ENCODE data around the gene IQSEC1.

Gene IQSEC1

GRCh38 chr3:12916159-12916558 is 157.1 kb downstream of the IQSEC1 start:
- DNase-seq (ENCODE audit: low read depth in 1 of 2, low spot score in 1 of 2) = no peak

GRCh38 chr3:12914088-12914487 is 159.1 kb downstream of the IQSEC1 start:
- no peak for DNase-seq (ENCODE audit: low read depth in 1 of 2, low spot score in 1 of 2)

GRCh38 chr3:12911881-12912415 is 161.3 kb downstream of the IQSEC1 start:
- DNase-seq (ENCODE audit: low read depth in 1 of 2, low spot score in 1 of 2) = no peak

- no peak for DNase-seq (ENCODE audit: low read depth in 1 of 2, low spot score in 1 of 2)
Observed at GRCh38 chr3:12910356-12911099, 162.7 kb downstream of the IQSEC1 start.

- DNase-seq (ENCODE audit: low read depth in 1 of 2, low spot score in 1 of 2) = no peak
Observed at GRCh38 chr3:12909710-12910109, 163.5 kb downstream of the IQSEC1 start.

GRCh38 chr3:12908859-12909258 is 164.4 kb downstream of the IQSEC1 start:
- no peak for DNase-seq (ENCODE audit: low read depth in 1 of 2, low spot score in 1 of 2)

GRCh38 chr3:12908136-12908730 is 165.0 kb downstream of the IQSEC1 start:
- no peak for DNase-seq (ENCODE audit: low read depth in 1 of 2, low spot score in 1 of 2)

GRCh38 chr3:12907729-12908128 is 165.5 kb downstream of the IQSEC1 start:
- DNase-seq (ENCODE audit: low read depth in 1 of 2, low spot score in 1 of 2) = no peak

GRCh38 chr3:12907296-12907695 is 165.9 kb downstream of the IQSEC1 start:
- no peak for DNase-seq (ENCODE audit: low read depth in 1 of 2, low spot score in 1 of 2)

- no peak for DNase-seq (ENCODE audit: low read depth in 1 of 2, low spot score in 1 of 2)
Observed at GRCh38 chr3:12906916-12907290, 166.3 kb downstream of the IQSEC1 start.

GRCh38 chr3:12906141-12906915 is 166.9 kb downstream of the IQSEC1 start:
- no peak for DNase-seq (ENCODE audit: low read depth in 1 of 2, low spot score in 1 of 2)

GRCh38 chr3:12905316-12906071 is 167.7 kb downstream of the IQSEC1 start:
- DNase-seq (ENCODE audit: low read depth in 1 of 2, low spot score in 1 of 2) = no peak

GRCh38 chr3:12904951-12905315 is 168.3 kb downstream of the IQSEC1 start:
- no peak for DNase-seq (ENCODE audit: low read depth in 1 of 2, low spot score in 1 of 2)

GRCh38 chr3:12903881-12904280 is 169.3 kb downstream of the IQSEC1 start:
- no peak for DNase-seq (ENCODE audit: low read depth in 1 of 2, low spot score in 1 of 2)

- no peak for DNase-seq (ENCODE audit: low read depth in 1 of 2, low spot score in 1 of 2)
Observed at GRCh38 chr3:12903000-12903800, 170.0 kb downstream of the IQSEC1 start.

- no peak for DNase-seq (ENCODE audit: low read depth in 1 of 2, low spot score in 1 of 2)
Observed at GRCh38 chr3:12902181-12902999, 170.8 kb downstream of the IQSEC1 start.

- no peak for DNase-seq (ENCODE audit: low read depth in 1 of 2, low spot score in 1 of 2)
Observed at GRCh38 chr3:12901623-12902045, 171.6 kb downstream of the IQSEC1 start.

- DNase-seq (ENCODE audit: low read depth in 1 of 2, low spot score in 1 of 2) = no peak
Observed at GRCh38 chr3:12900885-12901411, 172.3 kb downstream of the IQSEC1 start.
